ENCODE results near the gene RNF115.

The RNF115 gene

DNA sequence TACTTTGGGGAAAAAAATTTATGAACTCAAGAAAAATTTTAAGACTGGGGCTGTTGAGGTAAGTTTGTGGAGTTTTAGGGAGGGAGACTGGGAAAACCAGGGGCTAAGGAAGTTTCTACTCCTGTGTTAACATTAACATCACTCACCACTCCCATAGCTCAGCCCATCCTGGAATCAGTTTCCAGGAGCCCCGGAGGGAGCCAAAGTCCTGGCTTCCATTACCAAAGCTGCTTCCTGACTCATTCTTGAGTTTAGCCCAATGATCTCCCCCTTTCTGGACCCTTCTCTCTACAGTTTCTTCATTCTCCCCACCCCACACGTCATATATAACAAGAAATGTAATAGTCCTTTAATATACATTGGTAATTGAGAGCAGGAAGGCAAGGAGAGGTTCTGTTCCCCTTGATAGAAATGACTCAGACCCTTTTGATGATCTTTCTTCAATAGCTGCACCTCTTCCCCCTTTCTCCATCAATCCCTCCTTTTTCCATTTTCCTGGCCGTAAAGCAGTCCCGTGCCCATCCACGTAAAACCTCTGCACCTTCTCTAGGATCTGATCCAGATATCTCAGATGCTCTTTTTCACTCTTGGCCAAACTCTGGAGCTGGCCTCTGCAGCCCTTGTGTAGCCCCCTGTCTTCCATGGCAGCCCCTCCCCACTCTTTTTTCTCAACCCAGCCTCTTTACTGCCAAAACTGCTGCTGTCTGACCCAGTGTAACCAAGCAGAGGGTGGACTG lies 39.6 kb upstream of the RNF115 start:
- Histone ChIP-seq H3K4me3 (ENCODE audit: insufficient read depth, low read length, poor library complexity, severe bottlenecking) (no peak overlapping the region), H3F3A (ENCODE audit: insufficient read depth) (0 out of 2 replicates have a peak, but pooled peaks cover 5% of the 10 kb centered on the region), H3K27ac (ENCODE audit: low read depth, low read length) (no peak overlapping the region), H3K4me2 (ENCODE audit: low read depth, low read length, poor library complexity, severe bottlenecking) (no peak overlapping the region), H3K27me3 (ENCODE audit: low read length) (no peaks in the 10 kb centered on the region), H2AFZ (ENCODE audit: low read depth, low read length, severe bottlenecking) (no peak overlapping the region), H3K9me2 (replicated peaks; ENCODE audit: insufficient read depth, low read length) (no peaks in the 10 kb centered on the region), H4K20me1 (ENCODE audit: low read depth, low read length) (no peaks in the 10 kb centered on the region), H3K9me3 (ENCODE audit: insufficient read depth, low read length) (no peaks in the 10 kb centered on the region), H3K79me2 (ENCODE audit: insufficient read depth, low read length) (no peaks in the 10 kb centered on the region), H3K36me3 (ENCODE audit: low read length) (no peaks in the 10 kb centered on the region), H3K9ac (ENCODE audit: low read length) (no peak overlapping the region)
- TF ChIP-seq EZH2phosphoT487 (conservative IDR thresholded peaks at IDR 0.05; ENCODE audit: low read length): no peak
- TF ChIP-seq, protein P1, sequence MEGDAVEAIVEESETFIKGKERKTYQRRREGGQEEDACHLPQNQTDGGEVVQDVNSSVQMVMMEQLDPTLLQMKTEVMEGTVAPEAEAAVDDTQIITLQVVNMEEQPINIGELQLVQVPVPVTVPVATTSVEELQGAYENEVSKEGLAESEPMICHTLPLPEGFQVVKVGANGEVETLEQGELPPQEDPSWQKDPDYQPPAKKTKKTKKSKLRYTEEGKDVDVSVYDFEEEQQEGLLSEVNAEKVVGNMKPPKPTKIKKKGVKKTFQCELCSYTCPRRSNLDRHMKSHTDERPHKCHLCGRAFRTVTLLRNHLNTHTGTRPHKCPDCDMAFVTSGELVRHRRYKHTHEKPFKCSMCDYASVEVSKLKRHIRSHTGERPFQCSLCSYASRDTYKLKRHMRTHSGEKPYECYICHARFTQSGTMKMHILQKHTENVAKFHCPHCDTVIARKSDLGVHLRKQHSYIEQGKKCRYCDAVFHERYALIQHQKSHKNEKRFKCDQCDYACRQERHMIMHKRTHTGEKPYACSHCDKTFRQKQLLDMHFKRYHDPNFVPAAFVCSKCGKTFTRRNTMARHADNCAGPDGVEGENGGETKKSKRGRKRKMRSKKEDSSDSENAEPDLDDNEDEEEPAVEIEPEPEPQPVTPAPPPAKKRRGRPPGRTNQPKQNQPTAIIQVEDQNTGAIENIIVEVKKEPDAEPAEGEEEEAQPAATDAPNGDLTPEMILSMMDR (IDR thresholded peaks at IDR 0.05; ENCODE audit: insufficient read depth, low read length, poor library complexity, severe bottlenecking): no peak

DNA sequence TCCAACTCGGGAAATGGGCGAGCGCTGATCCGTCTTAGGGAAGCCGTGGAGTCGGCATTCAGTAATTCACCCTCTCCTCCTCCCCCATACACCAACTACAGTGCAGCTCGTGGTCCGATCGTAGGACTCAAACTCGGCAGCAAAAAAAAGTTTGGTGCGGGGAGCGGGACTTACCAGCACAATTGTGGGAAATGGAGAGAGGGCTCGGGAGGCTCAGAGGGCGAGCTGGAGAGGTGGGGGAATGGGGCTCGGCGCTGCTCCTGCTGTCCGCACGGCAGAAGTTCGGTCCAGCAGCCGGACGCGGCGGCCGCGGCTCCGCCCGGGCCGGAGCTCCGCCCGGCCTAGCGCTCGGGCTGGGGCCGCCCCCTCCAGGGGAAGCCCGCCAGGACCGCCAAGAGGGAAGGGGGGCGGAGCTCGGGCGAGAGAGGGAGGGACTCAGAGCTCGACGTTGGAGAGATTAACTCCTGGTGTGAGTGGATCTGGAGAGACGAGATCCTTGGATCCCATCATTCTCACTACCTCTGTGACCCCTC lies 35.7 kb upstream of the RNF115 start:
- no peaks in the 10 kb centered on the region for H4K20me1 ChIP-seq (ENCODE audit: low read depth, low read length)
- no peaks in the 10 kb centered on the region for H3K9me3 ChIP-seq (ENCODE audit: insufficient read depth, low read length)
- H3K9me2 ChIP-seq (replicated peaks; ENCODE audit: insufficient read depth, low read length): no peaks in the 10 kb centered on the region
- 0 out of 2 replicates have a peak, but pooled peaks cover 5% of the 10 kb centered on the region for H3F3A ChIP-seq (ENCODE audit: insufficient read depth)
- H3K9ac ChIP-seq (ENCODE audit: low read length): peak overlapping the region; percentile 59
- no peaks in the 10 kb centered on the region for H3K79me2 ChIP-seq (ENCODE audit: insufficient read depth, low read length)
- peak overlapping the region; percentile 10 for H3K27ac ChIP-seq (ENCODE audit: low read depth, low read length)
- peak overlapping the region; percentile 75 for H3K4me3 ChIP-seq (ENCODE audit: insufficient read depth, low read length, poor library complexity, severe bottlenecking)
- peak overlapping the region; percentile 61 for H3K4me2 ChIP-seq (ENCODE audit: low read depth, low read length, poor library complexity, severe bottlenecking)
- H3K36me3 ChIP-seq (ENCODE audit: low read length): no peaks in the 10 kb centered on the region
- peak overlapping the region; percentile 89 for H2AFZ ChIP-seq (ENCODE audit: low read depth, low read length, severe bottlenecking)
- TF ChIP-seq EZH2phosphoT487 (conservative IDR thresholded peaks at IDR 0.05; ENCODE audit: low read length): no peak
- TF ChIP-seq, protein P1 (IDR thresholded peaks at IDR 0.05; ENCODE audit: insufficient read depth, low read length, poor library complexity, severe bottlenecking): no peak
- H3K27me3 ChIP-seq (ENCODE audit: low read length): no peaks in the 10 kb centered on the region

DNA sequence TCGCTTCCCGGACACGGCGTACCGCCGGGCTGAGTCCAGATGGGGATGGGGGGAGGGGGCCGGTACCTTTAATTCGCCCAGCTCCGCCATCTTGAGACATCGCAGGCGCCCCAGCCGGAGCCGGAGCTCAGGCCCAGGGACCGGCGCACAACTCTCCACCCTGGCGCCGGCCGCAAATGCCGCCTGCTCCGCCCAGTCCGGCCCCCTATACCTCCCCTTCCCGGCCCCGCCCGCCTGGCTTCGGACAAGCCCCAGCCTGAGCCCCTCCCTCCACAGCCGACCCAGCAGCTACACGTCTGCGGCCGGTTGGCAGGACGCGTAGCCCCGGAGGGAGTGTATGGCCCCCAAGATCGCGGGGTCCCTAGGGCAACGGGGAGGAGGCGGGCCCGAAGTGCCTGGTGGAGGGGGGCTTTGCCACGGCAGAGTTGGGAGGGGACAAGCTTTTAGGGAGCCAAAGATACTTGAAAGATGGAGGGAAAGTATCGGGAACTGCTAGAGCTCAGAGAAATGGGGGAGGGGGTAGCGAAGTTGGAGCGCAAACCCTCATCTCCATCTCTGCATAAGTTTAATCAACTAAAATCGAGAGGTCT lies 35.1 kb upstream of the RNF115 start, which contains the start of gene PIAS3:
PIAS3 (minus strand) TSS at position 181 of the 590 bp plus-strand sequence; CDS start at position 90, 91 bp downstream.
- Histone ChIP-seq H3F3A (ENCODE audit: insufficient read depth) (0 out of 2 replicates have a peak, but pooled peaks cover 5% of the 10 kb centered on the region), H3K27ac (ENCODE audit: low read depth, low read length) (peak within 1 kb of the TSS; percentile 41), H3K36me3 (ENCODE audit: low read length) (no peaks in the 10 kb centered on the region), H3K79me2 (ENCODE audit: insufficient read depth, low read length) (no peaks in the 10 kb centered on the region), H3K9me3 (ENCODE audit: insufficient read depth, low read length) (no peaks in the 10 kb centered on the region), H3K9me2 (replicated peaks; ENCODE audit: insufficient read depth, low read length) (no peaks in the 10 kb centered on the region), H3K4me2 (ENCODE audit: low read depth, low read length, poor library complexity, severe bottlenecking) (peak within 1 kb of the TSS; percentile 61), H3K27me3 (ENCODE audit: low read length) (no peaks in the 10 kb centered on the region), H4K20me1 (ENCODE audit: low read depth, low read length) (no peaks in the 10 kb centered on the region), H3K9ac (ENCODE audit: low read length) (peak within 1 kb of the TSS; percentile 59), H2AFZ (ENCODE audit: low read depth, low read length, severe bottlenecking) (peak within 1 kb of the TSS; percentile 89), H3K4me3 (ENCODE audit: insufficient read depth, low read length, poor library complexity, severe bottlenecking) (peak within 1 kb of the TSS; percentile 75)
- TF ChIP-seq, protein P1 (IDR thresholded peaks at IDR 0.05; ENCODE audit: insufficient read depth, low read length, poor library complexity, severe bottlenecking): no peak
- TF ChIP-seq EZH2phosphoT487 (conservative IDR thresholded peaks at IDR 0.05; ENCODE audit: low read length): no peak

Measured in SU-DHL-6 (cell line).